ENCODE data around the gene TIGD6.

Gene TIGD6

DNA sequence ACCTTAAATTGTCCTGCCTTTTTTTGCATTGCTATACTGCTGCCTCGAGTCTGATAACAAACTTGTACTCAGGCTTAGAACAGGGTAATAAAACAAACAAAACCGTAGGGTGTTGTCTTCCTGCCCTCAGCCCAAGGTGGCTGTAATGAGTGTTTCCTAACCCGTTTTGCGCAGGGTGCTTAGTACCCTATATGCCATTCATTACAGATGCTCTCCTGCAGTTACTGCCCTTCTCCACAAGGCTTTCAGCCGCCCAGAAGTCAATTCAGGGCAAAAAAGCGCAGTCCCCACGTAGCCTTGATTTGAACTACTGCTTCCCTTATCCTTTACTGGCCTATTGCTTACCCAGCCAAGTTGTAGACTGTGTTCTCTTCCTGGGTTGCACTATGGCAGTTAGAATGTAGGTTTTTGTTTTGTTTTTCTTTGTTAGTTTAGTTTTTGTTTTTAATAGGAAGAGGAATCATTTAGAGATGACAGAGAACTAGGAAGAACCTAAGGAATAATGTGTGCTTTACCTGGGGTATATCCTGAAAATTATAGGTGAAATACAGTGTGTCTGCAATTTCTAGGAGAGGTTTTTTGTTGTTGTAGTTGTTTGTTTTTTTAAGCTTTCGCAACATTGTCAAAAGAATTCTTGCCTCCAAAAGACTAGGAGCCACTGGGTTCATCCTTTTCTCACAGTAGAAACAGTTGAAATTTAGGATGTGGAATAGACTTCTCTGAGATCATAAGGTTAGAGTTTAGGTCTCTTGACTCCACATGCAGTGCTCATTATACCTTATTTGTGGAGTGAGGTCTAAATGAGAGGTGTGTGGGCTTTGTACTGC, 1.4 kb upstream of the TIGD6 start:
- Histone ChIP-seq H3K9ac (ENCODE audit: low read depth, low read length, poor library complexity) (no peak overlapping the region), H3K27ac (replicated peaks; ENCODE audit: low read length) (no peak overlapping the region), H3K4me2 (ENCODE audit: insufficient read depth, low read length, poor library complexity, severe bottlenecking) (peak overlapping the region; percentile 80), H2BK120ac (ENCODE audit: low read depth, low read length) (no peak overlapping the region), H4K91ac (ENCODE audit: low read depth, low read length, poor library complexity) (no peak overlapping the region), H3K79me1 (ENCODE audit: low read depth, low read length) (no peaks in the 10 kb centered on the region), H3K14ac (ENCODE audit: low read length) (no peak overlapping the region), H4K8ac (ENCODE audit: low read depth, low read length) (no peak overlapping the region), H2BK12ac (ENCODE audit: low read length) (no peak overlapping the region), H3K18ac (ENCODE audit: low read length) (no peak overlapping the region), H3K36me3 (replicated peaks in 1 of 2; ENCODE audit: control insufficient read depth in 2 of 2, insufficient read depth in 2 of 2, low read length in 2 of 2) (peaks cover 9 to 31% of the 10 kb centered on the region in 2 donors), H3K9me3 (replicated peaks in 1 of 2; ENCODE audit: control insufficient read depth in 2 of 2, insufficient read depth in 1 of 2, low read depth in 1 of 2, low read length in 2 of 2) (no peaks in the 10 kb centered on the region), H2BK15ac (ENCODE audit: low read length) (no peak overlapping the region), H2AFZ (ENCODE audit: low read length) (peak overlapping the region; percentile 83), H2AK5ac (ENCODE audit: low read depth, low read length) (no peak overlapping the region), H3K4me1 (ENCODE audit: control insufficient read depth in 2 of 2, insufficient read depth in 1 of 2, low read depth in 1 of 2, low read length in 2 of 2) (peaks cover 5 to 6% of the 10 kb centered on the region in 2 donors), H3K4me3 (ENCODE audit: low read length in 2 of 2) (peak overlapping the region; percentile 63 to 94), H2BK5ac (ENCODE audit: low read length) (no peak overlapping the region), H3K27me3 (ENCODE audit: control insufficient read depth in 3 of 3, insufficient read depth in 3 of 3, low read depth in 1 of 3, low read length in 3 of 3) (no peaks in the 10 kb centered on the region), H3K4ac (ENCODE audit: low read length) (no peak overlapping the region), H3K23ac (ENCODE audit: low read depth, low read length, poor library complexity) (no peak overlapping the region)
- WGBS, 2 donors (ENCODE audit: extremely low coverage in 2 of 2, insufficient read length in 2 of 2, insufficient replicate concordance in 1 of 2): no CpG with 5 or more reads among the region's 8 CpGs
- DNase-seq (ENCODE audit: low spot score): peak; percentile 26

- Histone ChIP-seq H3K36me3 (replicated peaks in 1 of 2; ENCODE audit: control insufficient read depth in 2 of 2, insufficient read depth in 2 of 2, low read length in 2 of 2) (peaks cover 6 to 26% of the 10 kb centered on the region in 2 donors), H3K4me1 (ENCODE audit: control insufficient read depth in 2 of 2, insufficient read depth in 1 of 2, low read depth in 1 of 2, low read length in 2 of 2) (peaks cover 5 to 6% of the 10 kb centered on the region in 2 donors), H4K8ac (ENCODE audit: low read depth, low read length) (no peak overlapping the region), H2AFZ (ENCODE audit: low read length) (peak overlapping the region; percentile 83), H3K9ac (ENCODE audit: low read depth, low read length, poor library complexity) (peak overlapping the region; percentile 94), H3K23ac (ENCODE audit: low read depth, low read length, poor library complexity) (peak overlapping the region; percentile 95), H3K79me1 (ENCODE audit: low read depth, low read length) (no peaks in the 10 kb centered on the region), H3K4me3 (ENCODE audit: low read length in 2 of 2) (peak overlapping the region; percentile 63 to 94), H3K9me3 (replicated peaks in 1 of 2; ENCODE audit: control insufficient read depth in 2 of 2, insufficient read depth in 1 of 2, low read depth in 1 of 2, low read length in 2 of 2) (no peaks in the 10 kb centered on the region), H2BK5ac (ENCODE audit: low read length) (no peak overlapping the region), H2BK15ac (ENCODE audit: low read length) (no peak overlapping the region), H2BK120ac (ENCODE audit: low read depth, low read length) (no peak overlapping the region), H3K18ac (ENCODE audit: low read length) (peak overlapping the region; percentile 95), H3K4me2 (ENCODE audit: insufficient read depth, low read length, poor library complexity, severe bottlenecking) (peak overlapping the region; percentile 80), H2BK12ac (ENCODE audit: low read length) (no peak overlapping the region), H3K27ac (replicated peaks; ENCODE audit: low read length) (peak overlapping the region; percentile 54), H3K14ac (ENCODE audit: low read length) (peak overlapping the region; percentile 90), H4K91ac (ENCODE audit: low read depth, low read length, poor library complexity) (no peak overlapping the region), H3K4ac (ENCODE audit: low read length) (no peak overlapping the region), H2AK5ac (ENCODE audit: low read depth, low read length) (peak overlapping the region; percentile 81), H3K27me3 (ENCODE audit: control insufficient read depth in 3 of 3, insufficient read depth in 3 of 3, low read depth in 1 of 3, low read length in 3 of 3) (no peaks in the 10 kb centered on the region)
- peak; percentile 32 for DNase-seq (ENCODE audit: low spot score)
- no CpG with 5 or more reads among the region's 44 CpGs for WGBS, 2 donors (ENCODE audit: extremely low coverage in 2 of 2, insufficient read length in 2 of 2, insufficient replicate concordance in 1 of 2)
Observed at GRCh38 chr5:150000990-150001659, 671 bp upstream of the TIGD6 start.

GRCh38 chr5:149999866-150000255, 593 bp downstream of the TIGD6 start:
- Histone ChIP-seq H3K79me1 (ENCODE audit: low read depth, low read length) (no peaks in the 10 kb centered on the region), H3K27ac (replicated peaks; ENCODE audit: low read length) (peak overlapping the region; percentile 43), H3K14ac (ENCODE audit: low read length) (no peak overlapping the region), H2BK12ac (ENCODE audit: low read length) (no peak overlapping the region), H2BK15ac (ENCODE audit: low read length) (no peak overlapping the region), H3K27me3 (ENCODE audit: control insufficient read depth in 3 of 3, insufficient read depth in 3 of 3, low read depth in 1 of 3, low read length in 3 of 3) (no peaks in the 10 kb centered on the region), H2AK5ac (ENCODE audit: low read depth, low read length) (no peak overlapping the region), H3K4ac (ENCODE audit: low read length) (no peak overlapping the region), H3K4me2 (ENCODE audit: insufficient read depth, low read length, poor library complexity, severe bottlenecking) (peak overlapping the region; percentile 70), H2BK120ac (ENCODE audit: low read depth, low read length) (no peak overlapping the region), H3K9ac (ENCODE audit: low read depth, low read length, poor library complexity) (peak overlapping the region; percentile 94), H3K18ac (ENCODE audit: low read length) (peak overlapping the region; percentile 88), H4K8ac (ENCODE audit: low read depth, low read length) (no peak overlapping the region), H3K9me3 (replicated peaks in 1 of 2; ENCODE audit: control insufficient read depth in 2 of 2, insufficient read depth in 1 of 2, low read depth in 1 of 2, low read length in 2 of 2) (no peaks in the 10 kb centered on the region), H4K91ac (ENCODE audit: low read depth, low read length, poor library complexity) (no peak overlapping the region), H3K4me3 (ENCODE audit: low read length in 2 of 2) (peak overlapping the region; percentile 63 to 94), H3K36me3 (replicated peaks in 1 of 2; ENCODE audit: control insufficient read depth in 2 of 2, insufficient read depth in 2 of 2, low read length in 2 of 2) (peaks cover 4 to 28% of the 10 kb centered on the region in 2 donors), H3K4me1 (ENCODE audit: control insufficient read depth in 2 of 2, insufficient read depth in 1 of 2, low read depth in 1 of 2, low read length in 2 of 2) (peaks cover 5 to 6% of the 10 kb centered on the region in 2 donors), H3K23ac (ENCODE audit: low read depth, low read length, poor library complexity) (peak overlapping the region; percentile 95), H2BK5ac (ENCODE audit: low read length) (no peak overlapping the region), H2AFZ (ENCODE audit: low read length) (peak overlapping the region; percentile 83)
- no CpG with 5 or more reads among the region's 7 CpGs for WGBS, 2 donors (ENCODE audit: extremely low coverage in 2 of 2, insufficient read length in 2 of 2, insufficient replicate concordance in 1 of 2)
- no peak for DNase-seq (ENCODE audit: low spot score)

DNA sequence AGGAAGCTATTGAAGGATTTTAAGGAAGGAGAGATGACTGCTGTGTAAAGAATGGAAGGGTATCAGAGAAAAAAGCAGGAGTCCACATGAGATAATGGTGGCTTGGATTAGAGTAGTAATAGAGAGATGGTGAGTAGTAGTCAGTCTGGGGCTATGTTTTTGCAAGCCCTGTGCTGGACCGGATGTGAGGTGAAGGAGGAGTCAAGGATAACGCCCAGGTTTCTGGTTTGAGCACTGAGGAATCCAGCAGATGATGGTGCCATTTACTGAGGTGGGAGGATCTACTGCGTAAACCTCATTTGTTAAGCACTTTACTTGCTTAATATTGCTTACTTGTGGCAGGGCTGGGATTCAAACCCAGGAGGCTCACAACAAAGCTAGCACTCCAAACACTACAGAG, 1.1 kb downstream of the TIGD6 start:
- H3K4me1 ChIP-seq (ENCODE audit: control insufficient read depth in 2 of 2, insufficient read depth in 1 of 2, low read depth in 1 of 2, low read length in 2 of 2): peaks cover 5 to 6% of the 10 kb centered on the region in 2 donors
- H3K9ac ChIP-seq (ENCODE audit: low read depth, low read length, poor library complexity): no peak overlapping the region
- H4K91ac ChIP-seq (ENCODE audit: low read depth, low read length, poor library complexity): no peak overlapping the region
- H3K4me2 ChIP-seq (ENCODE audit: insufficient read depth, low read length, poor library complexity, severe bottlenecking): no peak overlapping the region
- no peak overlapping the region for H2BK5ac ChIP-seq (ENCODE audit: low read length)
- no peak overlapping the region for H2BK15ac ChIP-seq (ENCODE audit: low read length)
- H3K36me3 ChIP-seq (replicated peaks in 1 of 2; ENCODE audit: control insufficient read depth in 2 of 2, insufficient read depth in 2 of 2, low read length in 2 of 2): peaks cover 3 to 25% of the 10 kb centered on the region in 2 donors
- H3K18ac ChIP-seq (ENCODE audit: low read length): no peak overlapping the region
- WGBS, 2 donors (ENCODE audit: extremely low coverage in 2 of 2, insufficient read length in 2 of 2, insufficient replicate concordance in 1 of 2): no CpG with 5 or more reads among the region's 3 CpGs
- no peak for DNase-seq (ENCODE audit: low spot score)
- H3K23ac ChIP-seq (ENCODE audit: low read depth, low read length, poor library complexity): no peak overlapping the region
- H3K14ac ChIP-seq (ENCODE audit: low read length): no peak overlapping the region
- H4K8ac ChIP-seq (ENCODE audit: low read depth, low read length): no peak overlapping the region
- H3K4ac ChIP-seq (ENCODE audit: low read length): no peak overlapping the region
- no peaks in the 10 kb centered on the region for H3K79me1 ChIP-seq (ENCODE audit: low read depth, low read length)
- H2AFZ ChIP-seq (ENCODE audit: low read length): no peak overlapping the region
- H3K27ac ChIP-seq (replicated peaks; ENCODE audit: low read length): no peak overlapping the region
- H2BK12ac ChIP-seq (ENCODE audit: low read length): no peak overlapping the region
- H3K4me3 ChIP-seq (ENCODE audit: low read length in 2 of 2): peak overlapping the region in 1 of 2 donors; percentile 63
- no peaks in the 10 kb centered on the region for H3K27me3 ChIP-seq (ENCODE audit: control insufficient read depth in 3 of 3, insufficient read depth in 3 of 3, low read depth in 1 of 3, low read length in 3 of 3)
- H3K9me3 ChIP-seq (replicated peaks in 1 of 2; ENCODE audit: control insufficient read depth in 2 of 2, insufficient read depth in 1 of 2, low read depth in 1 of 2, low read length in 2 of 2): no peaks in the 10 kb centered on the region
- H2BK120ac ChIP-seq (ENCODE audit: low read depth, low read length): no peak overlapping the region
- H2AK5ac ChIP-seq (ENCODE audit: low read depth, low read length): no peak overlapping the region

All from neuronal stem cell (in vitro differentiated cells).